Endothelial cell of umbilical vein (primary cell): ENCODE data around the gene RIBC2. TPM values are rescaled to one million over a fixed set of nuclear protein-coding genes. Genes with fewer than 3 reads are reported as not detected.
"Not testable (repeated sequence)": the region's sequence is repeated elsewhere in the genome, so short reads cannot be mapped to it uniquely, and the experiment has no call there.

ENCODE experiments used
- BruUV-seq: library from RNA; stranded (reverse); fragments of 400-500 nt; replicated peaks from 2 replicates; lab custom pipeline; 2021; lab: Mats Ljungman, UMichigan
- CTCF ChIA-PET: fragments of 300-600, 350-600 bp; sonication (Branson Sonifier 250); formaldehyde crosslinking; loops from one replicate; lab custom pipeline; 2021; ENCODE audit warnings: antibody characterized with exemption, inconsistent platforms; lab: Charles Lee
- POLR2A ChIA-PET: fragments of 300-600, 350-600 bp; sonication (Branson Sonifier 250); formaldehyde crosslinking; loops from one replicate; lab custom pipeline; 2021; ENCODE audit warnings: antibody characterized with exemption, inconsistent platforms; lab: Charles Lee
- DNase-seq: peaks from one replicate; pipeline ENCODE4 v3.0.0-alpha.2; 2011; ENCODE audit warnings: low read depth, low spot score
- FAIRE-seq: peaks from 2 replicates; lab custom pipeline; 2011; peaks lifted over from hg19 to GRCh38; lab: Jason Lieb, UNC
- H2AFZ ChIP-seq: 2 replicates; pipeline ENCODE4 v1.6.0; 2012; ENCODE audit warnings: low read depth, low read length, control low read depth, inconsistent platforms
- H3K27ac ChIP-seq: 2 replicates; pipeline ENCODE4 v1.5.1; 2011; ENCODE audit warnings: low read depth, mild to moderate bottlenecking, control low read depth, low read length, moderate library complexity; ENCODE audit not compliant: insufficient read depth
- H3K27me3 ChIP-seq, 2 experiments: 2 replicates each; pipeline versions ENCODE4 v1.6.0 to v1.6.1; 2011; ENCODE audit warnings: low read length in 2 of 2, mixed read lengths in 1 of 2; ENCODE audit not compliant: control insufficient read depth in 2 of 2, insufficient read depth in 2 of 2
- H3K36me3 ChIP-seq, 2 experiments: 2 replicates in 1 of 2; 3 replicates in 1 of 2; pipeline ENCODE4 v1.5.1; 2011; ENCODE audit warnings: low read length in 2 of 2, mild to moderate bottlenecking in 1 of 2, moderate library complexity in 1 of 2; ENCODE audit not compliant: control insufficient read depth in 2 of 2, insufficient read depth in 2 of 2; ENCODE audit errors: extremely low read depth in 1 of 2
- H3K4me1 ChIP-seq: 3 replicates; pipeline ENCODE4 v1.5.1; 2011; ENCODE audit warnings: mild to moderate bottlenecking, low read length; ENCODE audit not compliant: control insufficient read depth, insufficient read depth; ENCODE audit errors: extremely low read depth
- H3K4me2 ChIP-seq: 2 replicates; pipeline ENCODE4 v1.6.1; 2011; ENCODE audit warnings: low read length, control low read depth, mixed read lengths; ENCODE audit not compliant: insufficient read depth
- H3K4me3 ChIP-seq, 3 experiments: fragments of 200-600 bp in 1 of 3; sonication (generic), shearing (Covaris generic) in 1 of 3; replicated peaks in 1 of 3; 2 replicates each; pipeline ENCODE4 v1.5.1; 2011 to 2016; ENCODE audit warnings: control low read depth in 3 of 3, low read length in 3 of 3, mild to moderate bottlenecking in 2 of 3, inconsistent platforms in 1 of 3, low read depth in 1 of 3, moderate library complexity in 1 of 3; ENCODE audit not compliant: insufficient read depth in 1 of 3
- H3K79me2 ChIP-seq: 2 replicates; pipeline ENCODE4 v1.6.0; 2012; ENCODE audit warnings: low read length, inconsistent platforms; ENCODE audit not compliant: control insufficient read depth, insufficient read depth
- H3K9ac ChIP-seq: replicated peaks from 2 replicates; pipeline ENCODE3; 2011; ENCODE audit warnings: low read length, control low read depth; ENCODE audit not compliant: insufficient read depth; ENCODE audit errors: extremely low read depth
- H3K9me1 ChIP-seq: replicated peaks from 3 replicates; pipeline ENCODE4 v1.6.0; 2011; ENCODE audit warnings: mild to moderate bottlenecking, low read length; ENCODE audit not compliant: control insufficient read depth, insufficient read depth; ENCODE audit errors: extremely low read depth
- H3K9me3 ChIP-seq: replicated peaks from 2 replicates; pipeline ENCODE4 v1.5.1; 2012; ENCODE audit warnings: low read length, inconsistent platforms; ENCODE audit not compliant: control insufficient read depth, insufficient read depth
- H4K20me1 ChIP-seq: replicated peaks from 2 replicates; pipeline ENCODE3; 2011; ENCODE audit warnings: mild to moderate bottlenecking, low read length; ENCODE audit not compliant: control insufficient read depth, insufficient read depth; ENCODE audit errors: extremely low read depth
- EZH2 ChIP-seq: IDR thresholded peaks from 2 replicates; pipeline ENCODE4 v1.6.1; 2012; ENCODE audit warnings: borderline replicate concordance, low read depth, mild to moderate bottlenecking, moderate library complexity, low read length, inconsistent platforms; ENCODE audit not compliant: severe bottlenecking
- dilution Hi-C: fragments of 300-500 bp; cut with MboI; formaldehyde crosslinking; loops from one replicate; pipeline ENCODE4 v1.15.0; 2019; ENCODE audit warnings: low sequenced_read_pairs; ENCODE audit not compliant: extremely low pct_ligation_motif_present
- intact Hi-C: fragments of 100-400 bp; cut with micrococcal nuclease; formaldehyde crosslinking; loops from one replicate; pipeline ENCODE4 v1.10.0; 2022
- polyA plus RNA-seq, 4 experiments: library from polyadenylated mRNA; depleted of rRNA in 3 of 4; stranded (reverse) in 3 of 4; unstranded in 1 of 4; fragments of >200 nt; gene quantifications; 2 replicates each; pipeline versions ENCODE4 v1.2.1 to v1.2.3, GENCODE V29; 2011 to 2012; ENCODE audit warnings: missing spikeins in 1 of 4
- total RNA-seq: library from RNA; stranded (reverse); gene quantifications from 2 replicates; pipeline ENCODE4 v1.2.3, GENCODE V29; 2021
- TF ChIP-seq, protein P1 (sequence below), 2 donors: IDR thresholded peaks; 1 replicate in 1 of 2; 2 replicates in 1 of 2; pipeline ENCODE4 v1.5.1; 2011; ENCODE audit warnings: low read length in 2 of 2, mild to moderate bottlenecking in 2 of 2, moderate library complexity in 2 of 2, control low read depth in 1 of 2, inconsistent platforms in 1 of 2, low read depth in 1 of 2; ENCODE audit not compliant: insufficient read depth in 1 of 2; ENCODE audit errors: extremely low read depth in 1 of 2

The RIBC2 gene
- total and polyA plus RNA-seq, 2 donors (not counting 3 experiments of a cell fraction or from before 2014, with no cell fraction given): 1.2 to 5.7 TPM

DNA sequence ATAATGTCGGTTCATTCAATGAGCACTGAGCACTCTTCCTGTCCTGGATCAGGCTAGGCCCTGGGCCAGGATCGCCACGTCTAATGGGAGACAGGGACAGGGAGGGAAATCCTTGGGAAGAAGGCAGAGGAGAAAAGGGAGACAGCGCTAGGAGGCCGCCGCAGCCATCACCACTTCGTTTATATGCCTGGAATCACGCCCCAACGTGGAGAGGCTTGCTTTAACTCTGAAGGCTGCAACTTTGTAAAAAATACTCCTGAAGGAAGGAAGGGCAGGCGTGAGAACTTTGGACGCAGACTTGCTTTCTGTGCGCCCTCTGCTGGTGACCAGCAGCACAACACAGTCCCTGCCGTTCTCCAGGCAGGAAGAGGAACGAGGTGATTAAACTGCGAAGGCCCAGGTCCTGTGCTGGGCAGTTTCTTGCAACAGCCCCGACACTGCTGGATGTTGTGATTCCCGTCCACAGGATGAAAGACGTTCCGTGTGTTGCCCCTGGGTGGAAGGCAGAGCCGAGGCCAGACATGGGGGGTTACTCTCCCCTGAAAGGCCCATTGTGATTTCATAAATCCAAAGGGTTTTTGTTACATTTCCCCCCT, 22.1 kb downstream of the RIBC2 start:
- peak overlapping the region; percentile 91 for H2AFZ ChIP-seq
- H3K4me3 ChIP-seq: no peak overlapping the region
- H4K20me1 ChIP-seq: no peaks in the 10 kb centered on the region
- FAIRE-seq (peak; percentile 94), DNase-seq (peak; percentile 93)
- no peaks in the 10 kb centered on the region for H3K79me2 ChIP-seq
- H3K9me3 ChIP-seq: no peaks in the 10 kb centered on the region
- peaks cover 6% of the 10 kb centered on the region for H3K4me1 ChIP-seq
- dilution Hi-C loops (no loop called here), intact Hi-C loops (loop anchor here (1.0 kb wide), 5 partner anchors 22 to 166 kb away; partner anchors contain the start of genes FAM118A, RIBC2 and SMC1B)
- H3K9me1 ChIP-seq: no peaks in the 10 kb centered on the region
- no peaks in the 10 kb centered on the region for H3K36me3 ChIP-seq
- BruUV-seq: no TSS peak
- H3K27me3 ChIP-seq: no peaks in the 10 kb centered on the region
- peak overlapping the region; percentile 25 for H3K27ac ChIP-seq
- H3K9ac ChIP-seq: peak overlapping the region; percentile 25
- peak overlapping the region; percentile 20 for H3K4me2 ChIP-seq
- ChIA-PET CTCF (interaction anchor here (0.9 to 1.5 kb wide), 2 partner anchors 118 to 165 kb away, joined by 3 to 10 read pairs; no protein-coding TSS in a partner anchor), POLR2A (no interaction called here)
- TF ChIP-seq, protein P1, sequence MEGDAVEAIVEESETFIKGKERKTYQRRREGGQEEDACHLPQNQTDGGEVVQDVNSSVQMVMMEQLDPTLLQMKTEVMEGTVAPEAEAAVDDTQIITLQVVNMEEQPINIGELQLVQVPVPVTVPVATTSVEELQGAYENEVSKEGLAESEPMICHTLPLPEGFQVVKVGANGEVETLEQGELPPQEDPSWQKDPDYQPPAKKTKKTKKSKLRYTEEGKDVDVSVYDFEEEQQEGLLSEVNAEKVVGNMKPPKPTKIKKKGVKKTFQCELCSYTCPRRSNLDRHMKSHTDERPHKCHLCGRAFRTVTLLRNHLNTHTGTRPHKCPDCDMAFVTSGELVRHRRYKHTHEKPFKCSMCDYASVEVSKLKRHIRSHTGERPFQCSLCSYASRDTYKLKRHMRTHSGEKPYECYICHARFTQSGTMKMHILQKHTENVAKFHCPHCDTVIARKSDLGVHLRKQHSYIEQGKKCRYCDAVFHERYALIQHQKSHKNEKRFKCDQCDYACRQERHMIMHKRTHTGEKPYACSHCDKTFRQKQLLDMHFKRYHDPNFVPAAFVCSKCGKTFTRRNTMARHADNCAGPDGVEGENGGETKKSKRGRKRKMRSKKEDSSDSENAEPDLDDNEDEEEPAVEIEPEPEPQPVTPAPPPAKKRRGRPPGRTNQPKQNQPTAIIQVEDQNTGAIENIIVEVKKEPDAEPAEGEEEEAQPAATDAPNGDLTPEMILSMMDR (IDR thresholded peaks at IDR 0.05; ENCODE audit: extremely low read depth in 1 of 2, insufficient read depth in 1 of 2, low read depth in 1 of 2, low read length in 2 of 2): peak; percentile 93 to 95
- no peak for TF ChIP-seq EZH2

GRCh38 chr22:45436871-45437517, 23.5 kb downstream of the RIBC2 start:
- BruUV-seq, H3K27me3 ChIP-seq, H3K36me3 ChIP-seq, POLR2A ChIA-PET, H3K4me2 ChIP-seq, H3K9me3 ChIP-seq, DNase-seq, H3K4me3 ChIP-seq, H4K20me1 ChIP-seq, H3K79me2 ChIP-seq, H3K27ac ChIP-seq, H3K9ac ChIP-seq, H3K9me1 ChIP-seq, H2AFZ ChIP-seq, H3K4me1 ChIP-seq, FAIRE-seq, intact Hi-C loops, dilution Hi-C loops: not testable (repeated sequence)
- CTCF ChIA-PET: interaction anchor here (1.0 to 1.5 kb wide), 3 partner anchors 119 to 616 kb away, joined by 4 read pairs; no protein-coding TSS in a partner anchor
